ENCODE data around the gene JUN.

JUN gene

GRCh38 chr1:58792846-58793245, 9.0 kb upstream of the JUN start:
- no peak for DNase-seq (ENCODE audit: extremely low read depth, low read depth)
- no peak overlapping the region for H3K4me3 ChIP-seq (replicated peaks; ENCODE audit: low read depth, low read length)
- TF ChIP-seq CTCF (IDR thresholded peaks at IDR 0.05; ENCODE audit: low read depth, low read length, missing control alignments) = no peak

- DNase-seq (ENCODE audit: extremely low read depth, low read depth) = no peak
- no peak for TF ChIP-seq CTCF (IDR thresholded peaks at IDR 0.05; ENCODE audit: low read depth, low read length, missing control alignments)
- H3K4me3 ChIP-seq (replicated peaks; ENCODE audit: low read depth, low read length) = no peak overlapping the region
Observed at GRCh38 chr1:58791106-58791505, 7.3 kb upstream of the JUN start.

DNA sequence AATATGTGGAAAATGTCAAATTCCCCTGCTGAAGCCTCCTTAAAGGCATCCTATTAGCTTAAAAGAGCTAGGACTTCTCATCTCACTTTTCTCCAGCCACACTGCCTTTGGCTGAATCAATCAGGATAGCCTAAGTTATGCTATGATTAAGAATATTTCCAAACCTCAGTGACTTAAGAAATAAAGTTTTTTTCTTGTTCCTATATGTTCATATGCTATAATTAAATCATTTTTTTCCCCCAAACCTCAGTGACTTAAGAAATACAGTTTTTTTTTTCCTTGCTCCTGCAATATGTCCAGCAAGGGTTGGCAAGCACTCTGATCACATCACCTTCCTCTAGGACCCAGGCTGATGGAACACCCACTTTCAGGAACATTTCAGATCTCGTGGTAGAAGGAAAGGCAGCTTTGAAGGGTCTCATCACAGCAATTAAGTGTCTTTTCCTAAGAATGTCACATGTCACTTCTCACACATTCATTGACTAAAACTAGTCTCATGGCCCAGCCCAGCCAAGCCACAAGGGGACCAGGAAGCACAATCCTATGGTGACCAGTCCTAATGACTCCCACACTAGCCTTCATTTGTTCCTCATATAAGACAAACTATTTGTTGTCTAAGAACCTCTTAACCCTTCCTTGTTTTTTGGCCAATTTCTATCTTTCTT, 6.3 kb upstream of the JUN start:
- no peak for TF ChIP-seq CTCF (IDR thresholded peaks at IDR 0.05; ENCODE audit: low read depth, low read length, missing control alignments)
- H3K4me3 ChIP-seq (replicated peaks; ENCODE audit: low read depth, low read length) = no peak overlapping the region
- no peak for DNase-seq (ENCODE audit: extremely low read depth, low read depth)

DNA sequence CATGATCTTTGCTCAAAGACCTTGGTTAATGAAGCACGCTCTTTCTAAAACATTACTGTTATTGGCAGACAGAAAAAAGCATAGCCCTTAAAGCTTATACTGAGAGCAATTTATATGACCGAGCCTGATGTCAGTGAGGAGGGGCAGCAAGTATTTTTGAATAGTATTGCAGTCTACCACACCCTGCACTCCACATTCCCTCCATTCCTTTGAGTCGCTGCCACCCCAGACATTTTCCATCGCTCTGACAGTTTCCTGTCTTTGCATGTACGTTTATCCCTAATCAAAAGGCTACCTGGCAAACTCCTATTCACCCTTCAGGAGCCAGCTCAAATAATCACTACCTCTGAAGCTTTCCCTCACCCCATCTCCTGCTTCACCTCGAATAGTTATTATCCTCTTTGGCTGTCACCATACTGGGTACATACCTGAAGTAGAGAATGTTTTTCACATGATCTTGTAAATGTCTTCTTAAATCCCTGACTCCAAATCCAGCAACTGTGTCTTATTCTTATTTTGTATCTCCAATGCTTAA, 5.5 kb upstream of the JUN start:
- no peak for TF ChIP-seq CTCF (IDR thresholded peaks at IDR 0.05; ENCODE audit: low read depth, low read length, missing control alignments)
- DNase-seq (ENCODE audit: extremely low read depth, low read depth) = no peak
- no peak overlapping the region for H3K4me3 ChIP-seq (replicated peaks; ENCODE audit: low read depth, low read length)

- no peak overlapping the region for H3K4me3 ChIP-seq (replicated peaks; ENCODE audit: low read depth, low read length)
- TF ChIP-seq CTCF (IDR thresholded peaks at IDR 0.05; ENCODE audit: low read depth, low read length, missing control alignments) = no peak
Observed at GRCh38 chr1:58788259-58788658, 4.4 kb upstream of the JUN start.

DNA sequence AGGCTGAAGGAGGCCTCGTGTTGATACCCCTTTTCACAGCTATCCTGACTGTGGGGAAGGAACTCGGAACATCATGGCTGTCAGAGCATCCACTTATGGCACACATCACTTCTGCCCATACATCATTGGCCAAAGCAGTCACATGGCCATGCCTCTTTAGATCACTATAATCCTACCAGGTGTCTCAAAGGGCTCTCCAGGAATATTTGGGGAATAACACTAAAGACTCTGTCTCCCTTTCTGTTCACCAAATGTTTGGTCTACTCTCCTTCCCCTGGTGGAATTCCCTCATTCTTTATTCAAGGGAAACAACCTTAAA, 3.0 kb upstream of the JUN start:
- no peak overlapping the region for H3K4me3 ChIP-seq (replicated peaks; ENCODE audit: low read depth, low read length)
- TF ChIP-seq CTCF (IDR thresholded peaks at IDR 0.05; ENCODE audit: low read depth, low read length, missing control alignments) = no peak
- DNase-seq (ENCODE audit: extremely low read depth, low read depth) = no peak

More at GRCh38 chr1:58788259-58788658, 4.4 kb upstream of the JUN start:
- DNase-seq (ENCODE audit: extremely low read depth, low read depth) = no peak

Data from HFF-Myc (cell line).